CD14-positive monocyte (primary cell): ENCODE results near the gene BSND. TPM values are rescaled to one million over a fixed set of nuclear protein-coding genes. Genes with fewer than 3 reads are reported as not detected.

Experiments used
- DNase-seq, 3 donors: peaks; one replicate each; pipeline ENCODE4 v3.0.0-alpha.2; 2011 to 2022
- H2AFZ ChIP-seq: 2 replicates; pipeline ENCODE4 v1.6.0; 2012; ENCODE audit warnings: mild to moderate bottlenecking, low read depth, low read length, inconsistent platforms; ENCODE audit not compliant: insufficient read depth, poor library complexity, severe bottlenecking
- H3K27ac ChIP-seq, 2 donors: 1 replicate in 1 of 2; 2 replicates in 1 of 2; pipeline ENCODE4 v1.5.1; 2012 to 2013; ENCODE audit warnings: low read length in 2 of 2, control low read depth in 1 of 2, inconsistent platforms in 1 of 2, low read depth in 1 of 2, mild to moderate bottlenecking in 1 of 2
- H3K27me3 ChIP-seq, 2 donors: one replicate each; pipeline versions ENCODE4 v1.6.0 to v1.6.1; 2011 to 2013; ENCODE audit warnings: low read length in 2 of 2; ENCODE audit not compliant: control insufficient read depth in 2 of 2, insufficient read depth in 2 of 2
- H3K36me3 ChIP-seq, 2 donors: replicated peaks in 1 of 2; 1 replicate in 1 of 2; 2 replicates in 1 of 2; pipeline versions ENCODE4 v1.5.1 to v1.6.1; 2012 to 2013; ENCODE audit warnings: low read length in 2 of 2, control low read depth in 1 of 2, inconsistent platforms in 1 of 2, mild to moderate bottlenecking in 1 of 2; ENCODE audit not compliant: insufficient read depth in 2 of 2, control insufficient read depth in 1 of 2
- H3K4me1 ChIP-seq, 2 donors: 1 replicate in 1 of 2; 2 replicates in 1 of 2; pipeline versions ENCODE4 v1.5.1 to v1.6.1; 2012 to 2013; ENCODE audit warnings: low read length in 2 of 2, control low read depth in 1 of 2, inconsistent platforms in 1 of 2, mild to moderate bottlenecking in 1 of 2, moderate library complexity in 1 of 2; ENCODE audit not compliant: insufficient read depth in 2 of 2, control insufficient read depth in 1 of 2
- H3K4me2 ChIP-seq: replicated peaks from 2 replicates; pipeline ENCODE3; 2012; ENCODE audit warnings: low read length, moderate library complexity, mild to moderate bottlenecking; ENCODE audit not compliant: poor library complexity, severe bottlenecking; ENCODE audit errors: extremely low read depth
- H3K4me3 ChIP-seq, 3 experiments: fragments of 200-600 bp in 1 of 3; sonication (generic) in 1 of 3; replicated peaks in 1 of 3; 1 replicate in 2 of 3; 2 replicates in 1 of 3; pipeline ENCODE4 v1.5.1; 2011 to 2013; ENCODE audit warnings: low read length in 3 of 3, mild to moderate bottlenecking in 3 of 3, control low read depth in 2 of 3, low read depth in 2 of 3, inconsistent platforms in 1 of 3, moderate library complexity in 1 of 3
- H3K79me2 ChIP-seq: 2 replicates; pipeline ENCODE4 v1.6.0; 2012; ENCODE audit warnings: mild to moderate bottlenecking, control low read depth, inconsistent platforms, low read length, moderate library complexity; ENCODE audit not compliant: insufficient read depth
- H3K9ac ChIP-seq: 2 replicates; pipeline ENCODE4 v1.6.0; 2017; ENCODE audit warnings: low read length, mild to moderate bottlenecking; ENCODE audit not compliant: insufficient read depth, poor library complexity, severe bottlenecking
- H3K9me3 ChIP-seq, 2 donors: replicated peaks in 1 of 2; 1 replicate in 1 of 2; 2 replicates in 1 of 2; pipeline versions ENCODE4 v1.5.1 to v1.6.1; 2012 to 2013; ENCODE audit warnings: low read length in 2 of 2, control low read depth in 1 of 2; ENCODE audit not compliant: control insufficient read depth in 1 of 2, insufficient read depth in 1 of 2
- H4K20me1 ChIP-seq: 2 replicates; pipeline ENCODE4 v1.6.0; 2012; ENCODE audit warnings: mild to moderate bottlenecking, low read length, control low read depth, moderate library complexity; ENCODE audit not compliant: insufficient read depth
- H3K27ac Mint-ChIP-seq, 7 donors: one replicate each; pipeline ENCODE4 v1.8.0; 2020; ENCODE audit warnings: mild to moderate bottlenecking in 7 of 7, mixed read lengths in 7 of 7, moderate library complexity in 6 of 7, inconsistent platforms in 2 of 7
- H3K27me3 Mint-ChIP-seq, 3 donors: one replicate each; pipeline ENCODE4 v1.8.0; 2021 to 2022; ENCODE audit warnings: low read depth in 3 of 3, mild to moderate bottlenecking in 3 of 3, mixed read lengths in 3 of 3, moderate library complexity in 3 of 3, inconsistent platforms in 1 of 3
- H3K36me3 Mint-ChIP-seq, 2 donors: one replicate each; pipeline ENCODE4 v1.8.0; 2020; ENCODE audit warnings: mixed read lengths in 2 of 2, inconsistent platforms in 1 of 2, mild to moderate bottlenecking in 1 of 2
- H3K4me1 Mint-ChIP-seq: one replicate; pipeline ENCODE4 v1.8.0; 2020; ENCODE audit warnings: mild to moderate bottlenecking, mixed read lengths
- H3K4me3 Mint-ChIP-seq, 2 donors: one replicate each; pipeline ENCODE4 v1.8.0; 2020; ENCODE audit warnings: mild to moderate bottlenecking in 2 of 2, mixed read lengths in 2 of 2, moderate library complexity in 1 of 2
- H3K9me3 Mint-ChIP-seq, 7 donors: one replicate each; pipeline ENCODE4 v1.8.0; 2020 to 2022; ENCODE audit warnings: mixed read lengths in 7 of 7, mild to moderate bottlenecking in 6 of 7, moderate library complexity in 6 of 7, inconsistent platforms in 2 of 7
- WGBS: methylation state at CpG from one replicate; pipeline ENCODE4 v1.1.5; 2013; ENCODE audit warnings: missing lambda C conversion rate; ENCODE audit not compliant: insufficient coverage; 5-methylcytosine and 5-hydroxymethylcytosine counted together
- intact Hi-C, 2 donors: fragments of 100-400 bp; cut with micrococcal nuclease; formaldehyde crosslinking; loops; one replicate each; pipeline versions ENCODE4 v1.15.0 to v1.15.1; 2023
- polyA plus RNA-seq, 3 donors: library from polyadenylated mRNA; depleted of rRNA in 1 of 3; unstranded in 2 of 3; stranded (reverse) in 1 of 3; fragments of 300-500 nt in 2 of 3; fragments of >200 nt in 1 of 3; fragmentation: Illumina TruSeq in 2 of 3; gene quantifications; 1 replicate in 2 of 3; 2 replicates in 1 of 3; pipeline ENCODE4 v1.2.3, GENCODE V29; 2012 to 2021
- TF ChIP-seq, protein P1 (sequence below): fragments of 200-600 bp; IDR thresholded peaks from one replicate; pipeline ENCODE4 v1.8.0; 2022; ENCODE audit warnings: antibody characterized with exemption, mild to moderate bottlenecking

The BSND gene
- polyA plus RNA-seq, 3 donors: not detected

DNA sequence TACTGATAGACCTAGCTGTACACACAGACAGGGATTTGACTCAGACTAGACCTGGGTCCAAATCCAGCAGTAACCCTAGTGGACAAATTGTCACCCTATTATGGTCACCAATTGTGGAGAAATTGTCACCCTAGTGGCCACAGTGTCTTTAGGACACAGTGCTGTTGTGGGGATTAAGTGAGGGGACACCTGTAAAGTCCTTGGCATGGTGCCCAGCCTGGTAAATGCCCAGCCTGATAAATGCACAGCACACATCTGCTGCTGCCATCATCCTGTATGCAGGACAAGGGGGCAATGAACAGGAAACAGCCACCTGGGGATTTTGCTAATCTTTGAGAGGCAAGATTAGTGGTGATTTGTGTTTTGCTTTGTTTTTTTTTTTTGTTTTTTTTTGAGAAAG is 16.0 kb upstream of the BSND start:
- Mint-ChIP-seq H3K36me3 (peaks cover 0 to 5% of the 10 kb centered on the region in 2 donors), H3K4me3 (peak overlapping the region in 1 of 2 donors; percentile 51), H3K27me3 (peaks cover 44 to 55% (median 46%) of the 10 kb centered on the region in 3 donors), H3K9me3 (peaks cover 0 to 5% (median 0%) of the 10 kb centered on the region in 7 donors), H3K4me1 (no peaks in the 10 kb centered on the region), H3K27ac (no peak overlapping the region)
- DNase-seq: no peak
- H3K36me3 ChIP-seq: no peaks in the 10 kb centered on the region
- H3K4me2 ChIP-seq: no peak overlapping the region
- no peaks in the 10 kb centered on the region for H3K79me2 ChIP-seq
- no peaks in the 10 kb centered on the region for H3K9me3 ChIP-seq
- TF ChIP-seq, protein P1, sequence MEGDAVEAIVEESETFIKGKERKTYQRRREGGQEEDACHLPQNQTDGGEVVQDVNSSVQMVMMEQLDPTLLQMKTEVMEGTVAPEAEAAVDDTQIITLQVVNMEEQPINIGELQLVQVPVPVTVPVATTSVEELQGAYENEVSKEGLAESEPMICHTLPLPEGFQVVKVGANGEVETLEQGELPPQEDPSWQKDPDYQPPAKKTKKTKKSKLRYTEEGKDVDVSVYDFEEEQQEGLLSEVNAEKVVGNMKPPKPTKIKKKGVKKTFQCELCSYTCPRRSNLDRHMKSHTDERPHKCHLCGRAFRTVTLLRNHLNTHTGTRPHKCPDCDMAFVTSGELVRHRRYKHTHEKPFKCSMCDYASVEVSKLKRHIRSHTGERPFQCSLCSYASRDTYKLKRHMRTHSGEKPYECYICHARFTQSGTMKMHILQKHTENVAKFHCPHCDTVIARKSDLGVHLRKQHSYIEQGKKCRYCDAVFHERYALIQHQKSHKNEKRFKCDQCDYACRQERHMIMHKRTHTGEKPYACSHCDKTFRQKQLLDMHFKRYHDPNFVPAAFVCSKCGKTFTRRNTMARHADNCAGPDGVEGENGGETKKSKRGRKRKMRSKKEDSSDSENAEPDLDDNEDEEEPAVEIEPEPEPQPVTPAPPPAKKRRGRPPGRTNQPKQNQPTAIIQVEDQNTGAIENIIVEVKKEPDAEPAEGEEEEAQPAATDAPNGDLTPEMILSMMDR: no peak
- H3K4me1 ChIP-seq: no peaks in the 10 kb centered on the region
- no peak overlapping the region for H3K4me3 ChIP-seq
- intact Hi-C loops: no loop called here
- H4K20me1 ChIP-seq: no peaks in the 10 kb centered on the region
- H2AFZ ChIP-seq: no peak overlapping the region
- no peak overlapping the region for H3K27ac ChIP-seq
- H3K9ac ChIP-seq: no peak overlapping the region
- H3K27me3 ChIP-seq: peaks cover 21 to 38% of the 10 kb centered on the region in 2 donors

DNA sequence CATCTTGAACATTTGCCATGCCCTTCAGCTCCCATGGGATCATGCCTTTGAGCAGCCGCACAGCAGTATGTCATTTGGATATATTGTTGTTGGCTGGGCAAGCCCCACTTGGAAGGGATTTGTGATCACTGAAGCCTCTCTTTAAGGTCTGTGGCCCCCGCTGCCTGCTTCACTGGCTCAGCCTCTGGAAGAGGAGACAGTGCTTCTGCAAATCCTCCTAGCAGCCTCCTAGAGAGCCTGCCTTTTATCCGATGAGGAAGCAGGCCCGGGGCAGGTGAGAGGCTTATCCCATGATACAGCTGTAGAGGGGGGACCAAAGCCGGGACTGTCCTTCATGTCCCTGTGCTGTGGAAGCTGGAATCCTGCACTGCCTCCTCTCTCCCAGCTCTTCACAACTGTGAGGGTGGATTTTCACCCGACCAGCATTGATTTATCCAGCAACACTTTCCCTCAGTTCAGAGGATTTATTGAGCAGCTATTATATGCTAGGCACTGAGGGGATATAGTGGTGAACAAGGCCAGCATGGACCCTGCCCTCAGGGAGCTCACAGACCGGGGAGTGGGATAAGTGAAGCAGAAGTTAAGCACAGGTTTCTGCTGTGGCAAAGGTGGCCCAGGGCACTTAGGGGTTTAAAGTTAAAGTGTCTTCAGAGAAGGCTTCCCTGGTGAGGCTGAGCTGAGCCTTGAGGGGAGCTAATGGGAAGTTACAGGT is 14.4 kb upstream of the BSND start:
- H3K27me3 Mint-ChIP-seq: peaks cover 40 to 47% (median 40%) of the 10 kb centered on the region in 3 donors
- WGBS: 87% methylated on average over 1 of the region's 7 CpGs

More for the DNA sequence above, 14.4 kb upstream of the BSND start:
- intact Hi-C loops: no loop called here
- no peak overlapping the region for H3K27ac ChIP-seq
- peaks cover 0 to 5% (median 0%) of the 10 kb centered on the region in 7 donors for H3K9me3 Mint-ChIP-seq
- no peaks in the 10 kb centered on the region for H4K20me1 ChIP-seq
- no peaks in the 10 kb centered on the region for H3K36me3 ChIP-seq
- H3K4me1 ChIP-seq: no peaks in the 10 kb centered on the region
- peaks cover 0 to 5% of the 10 kb centered on the region in 2 donors for H3K36me3 Mint-ChIP-seq
- no peak overlapping the region for H3K4me3 Mint-ChIP-seq
- no peak overlapping the region for H3K4me3 ChIP-seq
- DNase-seq: no peak
- peaks cover 21 to 32% of the 10 kb centered on the region in 2 donors for H3K27me3 ChIP-seq
- no peaks in the 10 kb centered on the region for H3K79me2 ChIP-seq
- no peaks in the 10 kb centered on the region for H3K9me3 ChIP-seq
- no peak overlapping the region for H2AFZ ChIP-seq
- TF ChIP-seq, protein P1: no peak
- no peak overlapping the region for H3K9ac ChIP-seq
- no peak overlapping the region for H3K4me2 ChIP-seq
- no peak overlapping the region for H3K27ac Mint-ChIP-seq
- no peaks in the 10 kb centered on the region for H3K4me1 Mint-ChIP-seq
